OCI-LY1 (cell line): ENCODE data around the gene GTPBP1.

Experiments used
- H2AFZ ChIP-seq: fragments of 200-600 bp; sonication (generic), shearing (Covaris generic); 2 replicates; pipeline ENCODE4 v1.6.0; 2014; ENCODE audit warnings: antibody characterized with exemption, mild to moderate bottlenecking, low read length
- H3F3A ChIP-seq: fragments of 200-600 bp; sonication (generic), shearing (Covaris generic); 2 replicates; pipeline ENCODE4 v1.6.0; 2014; ENCODE audit warnings: mild to moderate bottlenecking, antibody characterized with exemption, low read length, moderate library complexity; ENCODE audit not compliant: insufficient read depth
- H3K27ac ChIP-seq: fragments of 200-600 bp; sonication (generic); 2 replicates; pipeline ENCODE4 v1.5.1; 2014; ENCODE audit warnings: low read length, mixed run types, mild to moderate bottlenecking, low read depth; ENCODE audit not compliant: poor library complexity, severe bottlenecking
- H3K27me3 ChIP-seq: fragments of 200-600 bp; sonication (generic); 2 replicates; pipeline ENCODE4 v1.6.0; 2014; ENCODE audit warnings: antibody characterized with exemption, mild to moderate bottlenecking, low read length, moderate library complexity; ENCODE audit not compliant: insufficient read depth
- H3K36me3 ChIP-seq: fragments of 200-600 bp; sonication (generic); 2 replicates; pipeline ENCODE4 v1.6.1; 2014; ENCODE audit warnings: mild to moderate bottlenecking, antibody characterized with exemption, low read length, moderate library complexity, mixed read lengths; ENCODE audit not compliant: insufficient read depth
- H3K4me1 ChIP-seq: fragments of 200-600 bp; sonication (generic); 2 replicates; pipeline ENCODE4 v1.5.1; 2014; ENCODE audit warnings: mild to moderate bottlenecking, low read length, moderate library complexity; ENCODE audit not compliant: insufficient read depth, severe bottlenecking
- H3K4me2 ChIP-seq: fragments of 200-600 bp; sonication (generic), shearing (Covaris generic); 2 replicates; pipeline ENCODE4 v1.6.1; 2014; ENCODE audit warnings: low read length
- H3K4me3 ChIP-seq: fragments of 200-600 bp; sonication (generic); 2 replicates; pipeline ENCODE4 v1.5.1; 2014; ENCODE audit warnings: low read length, low read depth, mild to moderate bottlenecking, mixed read lengths; ENCODE audit not compliant: poor library complexity, severe bottlenecking
- H3K79me2 ChIP-seq: fragments of 200-600 bp; shearing (Covaris generic); 2 replicates; pipeline ENCODE4 v1.6.1; 2016; ENCODE audit warnings: mixed run types, low read length, mixed read lengths; ENCODE audit not compliant: insufficient read depth
- H3K9ac ChIP-seq: fragments of 200-600 bp; sonication (generic), shearing (Covaris generic); 2 replicates; pipeline ENCODE4 v1.6.1; 2014; ENCODE audit warnings: mild to moderate bottlenecking, low read length, mixed read lengths
- H3K9me2 ChIP-seq: fragments of 200-600 bp; sonication (generic), shearing (Covaris generic); 2 replicates; pipeline ENCODE4 v1.6.1; 2014; ENCODE audit warnings: low read depth, mild to moderate bottlenecking, low read length, mixed read lengths
- H3K9me3 ChIP-seq: fragments of 200-600 bp; shearing (Covaris generic); 2 replicates; pipeline ENCODE4 v1.6.1; 2014; ENCODE audit warnings: low read length, mixed read lengths
- H4K20me1 ChIP-seq: fragments of 200-600 bp; sonication (generic), shearing (Covaris generic); 2 replicates; pipeline ENCODE4 v1.6.0; 2016; ENCODE audit warnings: mild to moderate bottlenecking, low read length; ENCODE audit not compliant: insufficient read depth
- EZH2 ChIP-seq: fragments of 200-600 bp; sonication (generic), shearing (Covaris generic); IDR thresholded peaks from 2 replicates; pipeline ENCODE4 v1.8.0; 2017; ENCODE audit warnings: borderline replicate concordance, mixed run types, mild to moderate bottlenecking, antibody characterized with exemption, low read length, moderate library complexity, mixed read lengths
- TF ChIP-seq, protein P1 (sequence below): fragments of 200-600 bp; sonication (generic), shearing (Covaris generic); IDR thresholded peaks from 2 replicates; pipeline ENCODE4 v1.5.1; 2017; ENCODE audit warnings: mild to moderate bottlenecking, antibody characterized with exemption, low read length, moderate library complexity, mixed read lengths

The GTPBP1 gene

DNA sequence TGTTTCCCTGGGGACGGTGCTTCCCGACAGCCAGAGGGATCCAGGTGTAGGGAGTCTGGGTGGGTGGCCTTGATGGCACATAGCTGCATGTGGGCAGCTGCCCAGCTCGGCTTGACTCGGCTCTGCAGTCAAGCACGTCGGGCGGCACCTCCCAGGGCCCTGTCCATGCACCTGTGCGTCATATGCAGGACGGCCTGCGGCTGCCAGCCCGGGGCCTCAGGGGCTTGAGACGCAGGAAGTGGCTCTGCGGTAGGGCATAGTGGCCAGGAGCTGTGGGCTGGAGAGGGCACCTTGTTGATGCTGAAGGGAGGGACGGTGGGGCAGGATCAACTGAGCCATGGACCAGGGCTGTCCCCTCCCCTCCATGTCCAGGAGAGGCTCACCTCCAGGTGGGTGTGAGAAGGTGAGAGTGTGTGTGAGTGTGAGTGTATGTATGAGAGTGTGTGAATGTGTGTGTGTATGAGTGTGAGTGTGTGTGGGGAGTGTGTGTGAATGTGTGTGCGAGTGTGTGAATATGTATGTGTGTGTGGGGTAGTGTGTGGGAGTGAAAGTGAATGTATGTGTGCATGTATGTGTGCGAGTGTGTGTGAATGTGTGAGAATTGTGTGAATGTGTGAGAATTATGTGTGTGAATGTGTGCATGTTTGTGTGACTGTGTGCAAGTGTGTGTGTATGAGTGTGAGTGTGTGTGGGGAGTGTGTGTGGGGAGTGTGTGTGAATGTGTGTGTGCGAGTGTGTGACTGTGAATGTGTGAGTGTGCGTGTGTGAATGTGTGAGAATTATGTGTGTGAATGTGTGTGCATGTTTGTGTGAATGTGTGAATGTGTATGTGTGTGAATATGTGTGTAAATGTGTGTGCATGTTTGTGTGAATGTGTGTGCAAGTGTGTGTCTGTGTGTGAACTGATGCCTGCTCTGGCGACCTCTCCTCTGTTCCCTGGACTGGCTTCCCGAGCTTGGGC, 55.7 kb downstream of the GTPBP1 start:
- H4K20me1 ChIP-seq, result no peaks in the 10 kb centered on the region
- peaks cover 12% of the 10 kb centered on the region for H3K27me3 ChIP-seq
- no peaks in the 10 kb centered on the region for H3F3A ChIP-seq
- no peaks in the 10 kb centered on the region for H3K79me2 ChIP-seq
- no peak overlapping the region for H3K4me2 ChIP-seq
- no peak overlapping the region for H3K4me3 ChIP-seq
- H3K36me3 ChIP-seq, result no peaks in the 10 kb centered on the region
- TF ChIP-seq EZH2, result no peak
- TF ChIP-seq, protein P1, sequence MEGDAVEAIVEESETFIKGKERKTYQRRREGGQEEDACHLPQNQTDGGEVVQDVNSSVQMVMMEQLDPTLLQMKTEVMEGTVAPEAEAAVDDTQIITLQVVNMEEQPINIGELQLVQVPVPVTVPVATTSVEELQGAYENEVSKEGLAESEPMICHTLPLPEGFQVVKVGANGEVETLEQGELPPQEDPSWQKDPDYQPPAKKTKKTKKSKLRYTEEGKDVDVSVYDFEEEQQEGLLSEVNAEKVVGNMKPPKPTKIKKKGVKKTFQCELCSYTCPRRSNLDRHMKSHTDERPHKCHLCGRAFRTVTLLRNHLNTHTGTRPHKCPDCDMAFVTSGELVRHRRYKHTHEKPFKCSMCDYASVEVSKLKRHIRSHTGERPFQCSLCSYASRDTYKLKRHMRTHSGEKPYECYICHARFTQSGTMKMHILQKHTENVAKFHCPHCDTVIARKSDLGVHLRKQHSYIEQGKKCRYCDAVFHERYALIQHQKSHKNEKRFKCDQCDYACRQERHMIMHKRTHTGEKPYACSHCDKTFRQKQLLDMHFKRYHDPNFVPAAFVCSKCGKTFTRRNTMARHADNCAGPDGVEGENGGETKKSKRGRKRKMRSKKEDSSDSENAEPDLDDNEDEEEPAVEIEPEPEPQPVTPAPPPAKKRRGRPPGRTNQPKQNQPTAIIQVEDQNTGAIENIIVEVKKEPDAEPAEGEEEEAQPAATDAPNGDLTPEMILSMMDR, result no peak
- no peak overlapping the region for H2AFZ ChIP-seq
- H3K4me1 ChIP-seq, result peaks cover 13% of the 10 kb centered on the region
- no peak overlapping the region for H3K27ac ChIP-seq
- no peak overlapping the region for H3K9ac ChIP-seq
- H3K9me3 ChIP-seq, result no peaks in the 10 kb centered on the region
- no peaks in the 10 kb centered on the region for H3K9me2 ChIP-seq

GRCh38 chr22:38762551-38762983, 56.8 kb downstream of the GTPBP1 start:
- no peaks in the 10 kb centered on the region for H3K9me3 ChIP-seq
- H4K20me1 ChIP-seq, result no peaks in the 10 kb centered on the region
- no peak overlapping the region for H3K9ac ChIP-seq
- TF ChIP-seq EZH2, result no peak
- TF ChIP-seq, protein P1, result no peak
- H3K79me2 ChIP-seq, result no peaks in the 10 kb centered on the region
- no peak overlapping the region for H3K4me3 ChIP-seq
- H2AFZ ChIP-seq, result no peak overlapping the region
- H3F3A ChIP-seq, result no peaks in the 10 kb centered on the region
- no peak overlapping the region for H3K4me2 ChIP-seq
- peaks cover 2% of the 10 kb centered on the region for H3K4me1 ChIP-seq
- H3K36me3 ChIP-seq, result no peaks in the 10 kb centered on the region
- no peaks in the 10 kb centered on the region for H3K9me2 ChIP-seq
- no peak overlapping the region for H3K27ac ChIP-seq
- H3K27me3 ChIP-seq, result peaks cover 12% of the 10 kb centered on the region

DNA sequence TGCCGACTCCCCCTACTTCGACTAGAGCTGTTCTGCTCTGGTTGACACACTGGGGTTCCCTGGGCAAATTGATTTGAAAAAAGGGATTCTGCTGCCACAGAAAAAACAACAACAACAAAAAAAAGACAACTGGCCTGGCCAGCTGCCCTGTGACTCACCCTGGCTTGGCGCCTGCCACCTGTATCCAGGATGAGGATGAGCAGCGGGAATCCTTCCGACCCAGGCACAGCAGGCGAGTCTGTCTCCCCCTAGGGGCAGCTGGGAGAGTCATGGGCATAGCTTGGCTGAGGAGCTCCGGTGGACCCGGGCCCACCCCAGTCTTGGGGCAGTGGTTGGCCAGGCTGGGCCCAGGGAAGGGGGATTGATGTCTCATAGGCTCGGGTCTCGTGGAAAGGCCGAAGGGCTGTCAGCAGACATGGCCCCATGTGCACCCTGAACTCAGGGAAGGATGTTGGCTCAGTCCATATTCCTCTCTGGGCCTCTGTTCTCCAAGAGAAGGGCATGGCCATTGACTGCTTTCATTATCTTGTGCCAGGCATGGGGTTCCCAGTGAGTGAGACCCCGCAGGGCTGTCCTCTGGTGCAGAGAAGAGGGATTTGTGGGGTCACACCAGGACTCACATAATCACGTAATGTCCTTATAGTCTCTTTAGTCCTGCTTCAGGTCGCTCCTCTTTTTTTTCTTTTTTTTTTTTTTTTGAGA, 60.5 kb downstream of the GTPBP1 start:
- no peak overlapping the region for H3K4me3 ChIP-seq
- H2AFZ ChIP-seq, result no peak overlapping the region
- no peaks in the 10 kb centered on the region for H4K20me1 ChIP-seq
- no peak overlapping the region for H3K4me2 ChIP-seq
- no peaks in the 10 kb centered on the region for H3F3A ChIP-seq
- TF ChIP-seq, protein P1, result peak; percentile 80
- no peak for TF ChIP-seq EZH2
- no peaks in the 10 kb centered on the region for H3K9me3 ChIP-seq
- H3K9ac ChIP-seq, result no peak overlapping the region
- H3K36me3 ChIP-seq, result no peaks in the 10 kb centered on the region
- H3K79me2 ChIP-seq, result no peaks in the 10 kb centered on the region
- no peaks in the 10 kb centered on the region for H3K4me1 ChIP-seq
- no peak overlapping the region for H3K27ac ChIP-seq
- peaks cover 3% of the 10 kb centered on the region; the same call in 1 of the 2 replicates for H3K27me3 ChIP-seq
- H3K9me2 ChIP-seq, result no peaks in the 10 kb centered on the region
